Measurements from ENCODE around the gene CDH26. TPM values are rescaled to one million over a fixed set of nuclear protein-coding genes. Genes with fewer than 3 reads are reported as not detected.

The CDH26 gene
- total and polyA plus RNA-seq, 12 donors: 0.34 to 2.4 (median 0.89) TPM

GRCh38 chr20:60031107-60031506 is 72.9 kb downstream of the CDH26 start:
- Histone ChIP-seq H3K27me3 (no peaks in the 10 kb centered on the region), H3K27ac (no peak overlapping the region), H3K4me3 (no peak overlapping the region), H3K9me3 (peaks cover 0 to 5% (median 0%) of the 10 kb centered on the region in 11 donors), H3K36me3 (no peaks in the 10 kb centered on the region), H3K4me1 (peaks cover 3 to 32% (median 6%) of the 10 kb centered on the region in 9 donors)
- intact Hi-C loops (cut with DNase I): loop anchor here in 2 of 10 donors (10.0 kb wide), 1 partner anchor 86 kb away; the partner anchor contains the start of genes FAM217B (in 2 of the 2) and PPP1R3D (in 2 of the 2)
- 84 to 87% methylated on average over 9 of the region's 9 CpGs for WGBS, 2 donors
- TF ChIP-seq CTCF (IDR thresholded peaks at IDR 0.05): no peak
- ATAC-seq (no peak), DNase-seq (no peak)

- Histone ChIP-seq H3K4me1 (peaks cover 3 to 32% (median 8%) of the 10 kb centered on the region in 9 donors), H3K27me3 (no peaks in the 10 kb centered on the region), H3K4me3 (peak overlapping the region in 9 of 10 donors; percentile 5 to 43 (median 21)), H3K9me3 (no peaks in the 10 kb centered on the region), H3K27ac (peak overlapping the region; percentile 76 to 95 (median 90)), H3K36me3 (no peaks in the 10 kb centered on the region)
- TF ChIP-seq CTCF (IDR thresholded peaks at IDR 0.05): no peak
- WGBS, 2 donors: 32 to 40% methylated on average over 9 of the region's 9 CpGs
- intact Hi-C loops (cut with DNase I): loop anchor here in 2 of 10 donors (10.0 kb wide), 1 partner anchor 90 kb away; the partner anchor contains the start of genes FAM217B (in 2 of the 2) and PPP1R3D (in 2 of the 2)
- peak; percentile 58 to 76 for DNase-seq
- peak; percentile 91 to 98 (median 96) for ATAC-seq
Observed at GRCh38 chr20:60034231-60035110, 76.2 kb downstream of the CDH26 start.

- peak in 1 of 9 donors; percentile 15 for TF ChIP-seq CTCF (IDR thresholded peaks at IDR 0.05)
- Histone ChIP-seq H3K4me3 (peak overlapping the region in 5 of 10 donors; percentile 3 to 43 (median 21)), H3K4me1 (peaks cover 3 to 32% (median 8%) of the 10 kb centered on the region in 9 donors), H3K9me3 (no peaks in the 10 kb centered on the region), H3K27me3 (peaks cover 0 to 3% (median 0%) of the 10 kb centered on the region in 7 donors), H3K36me3 (no peaks in the 10 kb centered on the region), H3K27ac (peak overlapping the region in 8 of 10 donors; percentile 76 to 93 (median 89))
- 59 to 64% methylated on average over 6 of the region's 6 CpGs for WGBS, 2 donors
- DNase-seq (no peak), ATAC-seq (no peak)
- intact Hi-C loops (cut with DNase I): loop anchor here in 2 of 10 donors (10.0 kb wide), 1 partner anchor 91 kb away; the partner anchor contains the start of genes FAM217B (in 2 of the 2) and PPP1R3D (in 2 of the 2)
Observed at GRCh38 chr20:60035486-60035885, 77.3 kb downstream of the CDH26 start.

GRCh38 chr20:60036346-60036745 is 78.1 kb downstream of the CDH26 start:
- 83 to 93% methylated on average over 4 of the region's 4 CpGs for WGBS, 2 donors
- no peaks in the 10 kb centered on the region for H3K36me3 ChIP-seq

More at GRCh38 chr20:60036346-60036745, 78.1 kb downstream of the CDH26 start:
- intact Hi-C loops (cut with DNase I): loop anchor here in 2 of 10 donors (10.0 kb wide), 1 partner anchor 92 kb away; the partner anchor contains the start of genes FAM217B (in 2 of the 2) and PPP1R3D (in 2 of the 2)
- H3K4me1 ChIP-seq: peaks cover 3 to 32% (median 8%) of the 10 kb centered on the region in 9 donors
- no peak for ATAC-seq
- H3K4me3 ChIP-seq: no peak overlapping the region
- DNase-seq: no peak
- peaks cover 0 to 5% (median 0%) of the 10 kb centered on the region in 7 donors for H3K27me3 ChIP-seq
- TF ChIP-seq CTCF (IDR thresholded peaks at IDR 0.05): no peak
- H3K27ac ChIP-seq: no peak overlapping the region
- no peaks in the 10 kb centered on the region for H3K9me3 ChIP-seq
